Measurements from ENCODE around the gene ARHGAP42. TPM values are rescaled to one million over a fixed set of nuclear protein-coding genes. Genes with fewer than 3 reads are reported as not detected.

ARHGAP42 gene
- total RNA-seq, 4 donors from 2014 or later = 5.1 to 10.6 (median 8.0) TPM

- intact Hi-C loops (cut with DNase I) = no loop called here
- Histone ChIP-seq H3K4me1 (peaks cover 0 to 7% (median 3%) of the 10 kb centered on the region in 4 donors), H3K4me3 (no peak overlapping the region), H3K9me3 (no peaks in the 10 kb centered on the region), H3K27me3 (no peaks in the 10 kb centered on the region), H3K27ac (replicated peaks in 1 of 4) (no peak overlapping the region), H3K36me3 (peaks cover 0 to 4% (median 1%) of the 10 kb centered on the region in 4 donors)
- DNase-seq (ENCODE audit: extremely low spot score) = no peak
- TF ChIP-seq POLR2A (IDR thresholded peaks at IDR 0.05; ENCODE audit: low read depth) (no peak), POLR2AphosphoS5 (IDR thresholded peaks at IDR 0.05) (no peak), EP300 (IDR thresholded peaks at IDR 0.05) (no peak)
- TF ChIP-seq, protein P1, sequence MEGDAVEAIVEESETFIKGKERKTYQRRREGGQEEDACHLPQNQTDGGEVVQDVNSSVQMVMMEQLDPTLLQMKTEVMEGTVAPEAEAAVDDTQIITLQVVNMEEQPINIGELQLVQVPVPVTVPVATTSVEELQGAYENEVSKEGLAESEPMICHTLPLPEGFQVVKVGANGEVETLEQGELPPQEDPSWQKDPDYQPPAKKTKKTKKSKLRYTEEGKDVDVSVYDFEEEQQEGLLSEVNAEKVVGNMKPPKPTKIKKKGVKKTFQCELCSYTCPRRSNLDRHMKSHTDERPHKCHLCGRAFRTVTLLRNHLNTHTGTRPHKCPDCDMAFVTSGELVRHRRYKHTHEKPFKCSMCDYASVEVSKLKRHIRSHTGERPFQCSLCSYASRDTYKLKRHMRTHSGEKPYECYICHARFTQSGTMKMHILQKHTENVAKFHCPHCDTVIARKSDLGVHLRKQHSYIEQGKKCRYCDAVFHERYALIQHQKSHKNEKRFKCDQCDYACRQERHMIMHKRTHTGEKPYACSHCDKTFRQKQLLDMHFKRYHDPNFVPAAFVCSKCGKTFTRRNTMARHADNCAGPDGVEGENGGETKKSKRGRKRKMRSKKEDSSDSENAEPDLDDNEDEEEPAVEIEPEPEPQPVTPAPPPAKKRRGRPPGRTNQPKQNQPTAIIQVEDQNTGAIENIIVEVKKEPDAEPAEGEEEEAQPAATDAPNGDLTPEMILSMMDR (IDR thresholded peaks at IDR 0.05) = no peak
- WGBS = 95% methylated on average over 2 of the region's 2 CpGs
Measured at GRCh38 chr11:100766764-100767163, 79.7 kb downstream of the ARHGAP42 start.

DNA sequence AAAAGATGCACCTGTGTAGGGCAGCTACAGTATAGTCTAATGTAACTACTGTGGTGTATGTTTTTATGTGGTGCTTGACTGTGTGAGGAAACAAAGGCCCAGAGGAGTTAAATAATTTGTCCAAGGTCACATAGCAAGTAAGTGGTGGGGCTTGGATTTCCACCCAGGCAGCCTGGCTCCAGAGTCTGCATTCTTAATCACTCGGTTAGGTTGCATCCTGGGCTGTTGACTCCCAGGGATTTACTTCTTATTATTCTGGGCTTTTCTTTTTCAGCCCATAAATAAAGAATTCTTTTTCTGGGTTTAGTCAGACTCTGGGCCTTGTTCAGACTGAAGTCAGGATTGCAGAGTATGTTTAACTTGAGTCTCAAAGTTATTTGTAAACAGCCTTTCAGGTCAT, 82.1 kb downstream of the ARHGAP42 start:
- WGBS = 39% methylated on average over 1 of the region's 1 CpG
- TF ChIP-seq, protein P1 (IDR thresholded peaks at IDR 0.05) = no peak
- TF ChIP-seq EP300 (IDR thresholded peaks at IDR 0.05) (no peak), POLR2AphosphoS5 (IDR thresholded peaks at IDR 0.05) (no peak), POLR2A (IDR thresholded peaks at IDR 0.05; ENCODE audit: low read depth) (no peak)
- Histone ChIP-seq H3K9me3 (no peaks in the 10 kb centered on the region), H3K27me3 (no peaks in the 10 kb centered on the region), H3K4me3 (no peak overlapping the region), H3K36me3 (peaks cover 0 to 8% (median 3%) of the 10 kb centered on the region in 4 donors), H3K27ac (replicated peaks in 1 of 4) (no peak overlapping the region), H3K4me1 (peaks cover 0 to 5% (median 0%) of the 10 kb centered on the region in 4 donors)
- intact Hi-C loops (cut with DNase I) = no loop called here
- DNase-seq (ENCODE audit: extremely low spot score) = no peak

DNA sequence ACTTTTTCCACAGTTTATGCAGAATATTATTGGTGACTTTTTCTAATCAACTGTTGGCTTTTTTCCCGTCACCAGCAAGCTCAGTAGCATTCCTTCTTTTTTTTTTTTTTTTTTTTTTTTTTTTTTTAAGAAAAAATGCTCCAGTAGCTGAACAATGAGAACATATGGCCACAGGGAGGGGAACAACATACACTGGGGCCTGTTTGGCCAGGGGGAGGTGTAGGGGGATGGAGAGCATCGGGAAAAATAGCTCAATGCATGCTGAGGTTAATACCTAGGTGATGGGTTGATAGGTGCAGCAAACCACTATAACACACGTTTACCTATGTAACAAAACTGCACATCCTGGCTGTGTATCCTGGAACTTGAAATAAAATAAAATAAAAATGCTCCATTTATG, 82.5 kb downstream of the ARHGAP42 start:
- Histone ChIP-seq H3K36me3 (peaks cover 0 to 8% (median 3%) of the 10 kb centered on the region in 4 donors), H3K27me3 (no peaks in the 10 kb centered on the region), H3K4me3 (no peak overlapping the region), H3K9me3 (no peaks in the 10 kb centered on the region), H3K4me1 (peaks cover 0 to 5% (median 0%) of the 10 kb centered on the region in 4 donors), H3K27ac (replicated peaks in 1 of 4) (no peak overlapping the region)
- TF ChIP-seq, protein P1 (IDR thresholded peaks at IDR 0.05) = no peak
- no peak for TF ChIP-seq POLR2AphosphoS5 (IDR thresholded peaks at IDR 0.05)
- no peak for TF ChIP-seq POLR2A (IDR thresholded peaks at IDR 0.05; ENCODE audit: low read depth)
- no peak for TF ChIP-seq EP300 (IDR thresholded peaks at IDR 0.05)
- no peak for DNase-seq (ENCODE audit: extremely low spot score)
- WGBS = 69% methylated on average over 3 of the region's 3 CpGs
- intact Hi-C loops (cut with DNase I) = no loop called here

DNA sequence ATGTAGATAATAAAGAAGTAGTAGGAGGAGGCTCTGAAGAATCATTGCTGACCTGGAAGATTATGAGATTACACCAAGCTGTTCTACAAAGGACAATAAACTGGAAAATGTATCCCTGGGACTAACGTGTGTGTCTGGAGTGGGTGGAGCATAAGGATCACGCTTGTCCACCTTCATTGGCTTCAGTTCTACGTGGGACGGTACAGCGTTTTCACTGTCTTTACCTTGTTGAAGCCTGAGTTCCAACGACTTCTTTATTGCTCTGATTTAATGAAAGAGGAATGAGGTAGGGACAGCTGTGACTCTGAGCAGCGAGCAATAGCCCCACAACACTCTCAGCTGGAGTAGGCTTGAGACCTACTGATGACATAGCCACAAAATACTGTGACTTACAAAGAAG, 87.0 kb downstream of the ARHGAP42 start:
- Histone ChIP-seq H3K36me3 (peaks cover 0 to 8% (median 3%) of the 10 kb centered on the region in 4 donors), H3K4me3 (no peak overlapping the region), H3K27ac (replicated peaks in 1 of 4) (no peak overlapping the region), H3K9me3 (no peaks in the 10 kb centered on the region), H3K27me3 (no peaks in the 10 kb centered on the region), H3K4me1 (peaks cover 0 to 2% (median 0%) of the 10 kb centered on the region in 4 donors)
- DNase-seq (ENCODE audit: extremely low spot score) = no peak
- intact Hi-C loops (cut with DNase I) = no loop called here
- no peak for TF ChIP-seq POLR2A (IDR thresholded peaks at IDR 0.05; ENCODE audit: low read depth)
- TF ChIP-seq EP300 (IDR thresholded peaks at IDR 0.05) = no peak
- TF ChIP-seq, protein P1 (IDR thresholded peaks at IDR 0.05) = no peak
- no peak for TF ChIP-seq POLR2AphosphoS5 (IDR thresholded peaks at IDR 0.05)
- WGBS = 88% methylated on average over 7 of the region's 7 CpGs

- H3K4me3 ChIP-seq = no peak overlapping the region
- WGBS = 90% methylated on average over 3 of the region's 3 CpGs
- intact Hi-C loops (cut with DNase I) = loop anchor here (5.0 kb wide), 1 partner anchor 43 kb away; no protein-coding TSS in a partner anchor
- peaks cover 0 to 8% (median 3%) of the 10 kb centered on the region in 4 donors for H3K36me3 ChIP-seq
- no peak overlapping the region for H3K27ac ChIP-seq (replicated peaks in 1 of 4)
- no peaks in the 10 kb centered on the region for H3K27me3 ChIP-seq
- DNase-seq (ENCODE audit: extremely low spot score) = no peak
- H3K9me3 ChIP-seq = no peaks in the 10 kb centered on the region
- TF ChIP-seq, protein P1 (IDR thresholded peaks at IDR 0.05) = no peak
- TF ChIP-seq POLR2AphosphoS5 (IDR thresholded peaks at IDR 0.05) (no peak), EP300 (IDR thresholded peaks at IDR 0.05) (no peak), POLR2A (IDR thresholded peaks at IDR 0.05; ENCODE audit: low read depth) (no peak)
- H3K4me1 ChIP-seq = no peaks in the 10 kb centered on the region
Measured at GRCh38 chr11:100774859-100775258, 87.8 kb downstream of the ARHGAP42 start.
